Measurements from ENCODE around the gene EPB41L5. TPM values are rescaled to one million over a fixed set of nuclear protein-coding genes. Genes with fewer than 3 reads are reported as not detected.

Gene EPB41L5
- total RNA-seq, 1 experiment from 2014 or later: 34.9 TPM

- no peak for TF ChIP-seq NR3C1 (CRISPR knock-in tag; conservative IDR thresholded peaks at IDR 0.05; ENCODE audit: low read depth)
- TF ChIP-seq, protein P1, sequence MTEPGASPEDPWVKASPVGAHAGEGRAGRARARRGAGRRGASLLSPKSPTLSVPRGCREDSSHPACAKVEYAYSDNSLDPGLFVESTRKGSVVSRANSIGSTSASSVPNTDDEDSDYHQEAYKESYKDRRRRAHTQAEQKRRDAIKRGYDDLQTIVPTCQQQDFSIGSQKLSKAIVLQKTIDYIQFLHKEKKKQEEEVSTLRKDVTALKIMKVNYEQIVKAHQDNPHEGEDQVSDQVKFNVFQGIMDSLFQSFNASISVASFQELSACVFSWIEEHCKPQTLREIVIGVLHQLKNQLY (CRISPR knock-in tag; IDR thresholded peaks at IDR 0.05): no peak
- DNase-seq (ENCODE audit: low spot score) (peak; percentile 44), ATAC-seq (peak; percentile 68)
- no peaks in the 10 kb centered on the region for H3K9me3 Mint-ChIP-seq
- no peaks in the 10 kb centered on the region for H3K27me3 Mint-ChIP-seq (ENCODE audit: low read depth)
- H3K4me3 Mint-ChIP-seq: no peak overlapping the region
- no peaks in the 10 kb centered on the region for H3K36me3 Mint-ChIP-seq
- POLR2A ChIA-PET: no interaction called here
- CTCF ChIA-PET: interaction anchor here (0.6 to 1.1 kb wide), 2 partner anchors 106 to 477 kb away, joined by 3 read pairs; no protein-coding TSS in a partner anchor
- peaks cover 25% of the 10 kb centered on the region for H3K4me1 Mint-ChIP-seq
- H3K27ac Mint-ChIP-seq: no peak overlapping the region
These were observed 164.2 kb downstream of the EPB41L5 start for GRCh38 chr2:120177001-120177621.

DNA sequence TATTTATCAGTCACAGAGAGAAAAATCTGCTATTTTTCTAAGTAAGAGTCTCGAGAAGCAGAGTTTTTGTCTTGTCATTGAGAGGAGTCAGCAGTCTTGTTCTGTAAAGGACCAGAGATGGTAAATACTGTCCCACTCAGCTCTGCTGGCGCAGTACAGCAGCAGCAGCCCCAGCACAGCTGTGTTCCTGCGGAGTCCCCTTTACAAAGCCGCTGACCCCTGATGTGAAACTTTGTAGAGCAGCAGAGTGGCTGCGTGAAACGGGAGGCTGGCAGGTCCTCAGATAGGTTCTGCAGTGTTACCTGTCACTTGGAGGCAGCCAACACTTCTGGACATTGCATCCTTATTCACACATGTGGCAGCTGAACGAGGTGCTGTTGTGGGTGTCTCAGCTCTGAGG, 165.1 kb downstream of the EPB41L5 start:
- ChIA-PET CTCF (no interaction called here), POLR2A (no interaction called here)
- DNase-seq (ENCODE audit: low spot score) (no peak), ATAC-seq (no peak)
- Mint-ChIP-seq H3K27ac (no peak overlapping the region), H3K9me3 (no peaks in the 10 kb centered on the region), H3K27me3 (ENCODE audit: low read depth) (no peaks in the 10 kb centered on the region), H3K4me1 (peaks cover 27% of the 10 kb centered on the region), H3K36me3 (no peaks in the 10 kb centered on the region), H3K4me3 (no peak overlapping the region)
- no peak for TF ChIP-seq PRDM15 (CRISPR knock-in tag; IDR thresholded peaks at IDR 0.05)
- no peak for TF ChIP-seq ZNF532 (CRISPR knock-in tag; IDR thresholded peaks at IDR 0.05; ENCODE audit: borderline replicate concordance)
- TF ChIP-seq, protein P2, sequence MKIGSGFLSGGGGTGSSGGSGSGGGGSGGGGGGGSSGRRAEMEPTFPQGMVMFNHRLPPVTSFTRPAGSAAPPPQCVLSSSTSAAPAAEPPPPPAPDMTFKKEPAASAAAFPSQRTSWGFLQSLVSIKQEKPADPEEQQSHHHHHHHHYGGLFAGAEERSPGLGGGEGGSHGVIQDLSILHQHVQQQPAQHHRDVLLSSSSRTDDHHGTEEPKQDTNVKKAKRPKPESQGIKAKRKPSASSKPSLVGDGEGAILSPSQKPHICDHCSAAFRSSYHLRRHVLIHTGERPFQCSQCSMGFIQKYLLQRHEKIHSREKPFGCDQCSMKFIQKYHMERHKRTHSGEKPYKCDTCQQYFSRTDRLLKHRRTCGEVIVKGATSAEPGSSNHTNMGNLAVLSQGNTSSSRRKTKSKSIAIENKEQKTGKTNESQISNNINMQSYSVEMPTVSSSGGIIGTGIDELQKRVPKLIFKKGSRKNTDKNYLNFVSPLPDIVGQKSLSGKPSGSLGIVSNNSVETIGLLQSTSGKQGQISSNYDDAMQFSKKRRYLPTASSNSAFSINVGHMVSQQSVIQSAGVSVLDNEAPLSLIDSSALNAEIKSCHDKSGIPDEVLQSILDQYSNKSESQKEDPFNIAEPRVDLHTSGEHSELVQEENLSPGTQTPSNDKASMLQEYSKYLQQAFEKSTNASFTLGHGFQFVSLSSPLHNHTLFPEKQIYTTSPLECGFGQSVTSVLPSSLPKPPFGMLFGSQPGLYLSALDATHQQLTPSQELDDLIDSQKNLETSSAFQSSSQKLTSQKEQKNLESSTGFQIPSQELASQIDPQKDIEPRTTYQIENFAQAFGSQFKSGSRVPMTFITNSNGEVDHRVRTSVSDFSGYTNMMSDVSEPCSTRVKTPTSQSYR (CRISPR knock-in tag; IDR thresholded peaks at IDR 0.05): no peak
- TF ChIP-seq MXD4 (CRISPR knock-in tag; IDR thresholded peaks at IDR 0.05; ENCODE audit: borderline replicate concordance): no peak
- TF ChIP-seq ATF6 (CRISPR knock-in tag; IDR thresholded peaks at IDR 0.05): no peak
- no peak for TF ChIP-seq JUN (CRISPR knock-in tag; IDR thresholded peaks at IDR 0.05)
- TF ChIP-seq ZNF317 (CRISPR knock-in tag; IDR thresholded peaks at IDR 0.05; ENCODE audit: borderline replicate concordance, low read depth): no peak
- no peak for TF ChIP-seq ESRRA (CRISPR knock-in tag; IDR thresholded peaks at IDR 0.05; ENCODE audit: borderline replicate concordance)
